C4-2B (cell line): Measurements from ENCODE around the gene CACHD1.

Experiments
- ZFX ChIP-seq: fragments of 450-650 bp; IDR thresholded peaks from 2 replicates; pipeline ENCODE4 v1.6.1; 2017
- TF ChIP-seq, protein P1 (sequence below): fragments of 450-650 bp; conservative IDR thresholded peaks from 2 replicates; pipeline ENCODE4 v1.5.1; 2017; ENCODE audit warnings: mild to moderate bottlenecking

DNA sequence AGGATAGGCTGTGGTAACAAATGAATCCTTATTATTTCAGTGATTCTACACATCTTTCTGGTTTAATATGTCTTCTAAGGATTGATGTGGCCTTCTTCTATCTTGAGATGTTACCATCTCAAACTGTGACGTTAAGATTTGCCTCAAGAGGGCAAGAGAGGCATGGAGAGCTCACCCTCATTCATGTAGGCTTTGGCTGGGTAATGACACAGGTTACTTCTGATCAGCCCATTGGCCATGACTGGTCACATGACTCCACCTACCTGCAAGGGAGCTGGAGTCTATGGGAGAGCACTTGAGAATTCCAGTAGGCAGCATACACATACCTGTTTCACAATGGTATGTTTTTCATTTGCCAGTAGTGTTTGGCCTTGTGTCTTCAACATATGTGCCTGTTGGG, 30.0 kb downstream of the CACHD1 start:
- TF ChIP-seq, protein P1, sequence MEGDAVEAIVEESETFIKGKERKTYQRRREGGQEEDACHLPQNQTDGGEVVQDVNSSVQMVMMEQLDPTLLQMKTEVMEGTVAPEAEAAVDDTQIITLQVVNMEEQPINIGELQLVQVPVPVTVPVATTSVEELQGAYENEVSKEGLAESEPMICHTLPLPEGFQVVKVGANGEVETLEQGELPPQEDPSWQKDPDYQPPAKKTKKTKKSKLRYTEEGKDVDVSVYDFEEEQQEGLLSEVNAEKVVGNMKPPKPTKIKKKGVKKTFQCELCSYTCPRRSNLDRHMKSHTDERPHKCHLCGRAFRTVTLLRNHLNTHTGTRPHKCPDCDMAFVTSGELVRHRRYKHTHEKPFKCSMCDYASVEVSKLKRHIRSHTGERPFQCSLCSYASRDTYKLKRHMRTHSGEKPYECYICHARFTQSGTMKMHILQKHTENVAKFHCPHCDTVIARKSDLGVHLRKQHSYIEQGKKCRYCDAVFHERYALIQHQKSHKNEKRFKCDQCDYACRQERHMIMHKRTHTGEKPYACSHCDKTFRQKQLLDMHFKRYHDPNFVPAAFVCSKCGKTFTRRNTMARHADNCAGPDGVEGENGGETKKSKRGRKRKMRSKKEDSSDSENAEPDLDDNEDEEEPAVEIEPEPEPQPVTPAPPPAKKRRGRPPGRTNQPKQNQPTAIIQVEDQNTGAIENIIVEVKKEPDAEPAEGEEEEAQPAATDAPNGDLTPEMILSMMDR: 0 out of 2 replicates have a peak, but pooled peaks have one; percentile 3
- no peak for TF ChIP-seq ZFX
